Endothelial cell of umbilical vein (primary cell): ENCODE measurements around the gene ELOVL5. TPM values are rescaled to one million over a fixed set of nuclear protein-coding genes. Genes with fewer than 3 reads are reported as not detected.
A peak's percentile ranks its signal among the peaks of the same experiment; 100 is the strongest.

Experiments used
- BruUV-seq: library from RNA; stranded (reverse); fragments of 400-500 nt; replicated peaks from 2 replicates; lab custom pipeline; 2021; lab: Mats Ljungman, UMichigan
- CTCF ChIA-PET: fragments of 300-600, 350-600 bp; sonication (Branson Sonifier 250); formaldehyde crosslinking; loops from one replicate; lab custom pipeline; 2021; ENCODE audit warnings: antibody characterized with exemption, inconsistent platforms; lab: Charles Lee
- POLR2A ChIA-PET: fragments of 300-600, 350-600 bp; sonication (Branson Sonifier 250); formaldehyde crosslinking; loops from one replicate; lab custom pipeline; 2021; ENCODE audit warnings: antibody characterized with exemption, inconsistent platforms; lab: Charles Lee
- DNase-seq: peaks from one replicate; pipeline ENCODE4 v3.0.0-alpha.2; 2011; ENCODE audit warnings: low read depth, low spot score
- FAIRE-seq: peaks from 2 replicates; lab custom pipeline; 2011; peaks lifted over from hg19 to GRCh38; lab: Jason Lieb, UNC
- H2AFZ ChIP-seq: 2 replicates; pipeline ENCODE4 v1.6.0; 2012; ENCODE audit warnings: low read depth, low read length, control low read depth, inconsistent platforms
- H3K27ac ChIP-seq: 2 replicates; pipeline ENCODE4 v1.5.1; 2011; ENCODE audit warnings: low read depth, mild to moderate bottlenecking, control low read depth, low read length, moderate library complexity; ENCODE audit not compliant: insufficient read depth
- H3K27me3 ChIP-seq, 2 experiments: 2 replicates each; pipeline versions ENCODE4 v1.6.0 to v1.6.1; 2011; ENCODE audit warnings: low read length in 2 of 2, mixed read lengths in 1 of 2; ENCODE audit not compliant: control insufficient read depth in 2 of 2, insufficient read depth in 2 of 2
- H3K36me3 ChIP-seq, 2 experiments: 2 replicates in 1 of 2; 3 replicates in 1 of 2; pipeline ENCODE4 v1.5.1; 2011; ENCODE audit warnings: low read length in 2 of 2, mild to moderate bottlenecking in 1 of 2, moderate library complexity in 1 of 2; ENCODE audit not compliant: control insufficient read depth in 2 of 2, insufficient read depth in 2 of 2; ENCODE audit errors: extremely low read depth in 1 of 2
- H3K4me1 ChIP-seq: 3 replicates; pipeline ENCODE4 v1.5.1; 2011; ENCODE audit warnings: mild to moderate bottlenecking, low read length; ENCODE audit not compliant: control insufficient read depth, insufficient read depth; ENCODE audit errors: extremely low read depth
- H3K4me2 ChIP-seq: 2 replicates; pipeline ENCODE4 v1.6.1; 2011; ENCODE audit warnings: low read length, control low read depth, mixed read lengths; ENCODE audit not compliant: insufficient read depth
- H3K4me3 ChIP-seq, 3 experiments: fragments of 200-600 bp in 1 of 3; sonication (generic), shearing (Covaris generic) in 1 of 3; replicated peaks in 1 of 3; 2 replicates each; pipeline ENCODE4 v1.5.1; 2011 to 2016; ENCODE audit warnings: control low read depth in 3 of 3, low read length in 3 of 3, mild to moderate bottlenecking in 2 of 3, inconsistent platforms in 1 of 3, low read depth in 1 of 3, moderate library complexity in 1 of 3; ENCODE audit not compliant: insufficient read depth in 1 of 3
- H3K79me2 ChIP-seq: 2 replicates; pipeline ENCODE4 v1.6.0; 2012; ENCODE audit warnings: low read length, inconsistent platforms; ENCODE audit not compliant: control insufficient read depth, insufficient read depth
- H3K9ac ChIP-seq: replicated peaks from 2 replicates; pipeline ENCODE3; 2011; ENCODE audit warnings: low read length, control low read depth; ENCODE audit not compliant: insufficient read depth; ENCODE audit errors: extremely low read depth
- H3K9me1 ChIP-seq: replicated peaks from 3 replicates; pipeline ENCODE4 v1.6.0; 2011; ENCODE audit warnings: mild to moderate bottlenecking, low read length; ENCODE audit not compliant: control insufficient read depth, insufficient read depth; ENCODE audit errors: extremely low read depth
- H3K9me3 ChIP-seq: replicated peaks from 2 replicates; pipeline ENCODE4 v1.5.1; 2012; ENCODE audit warnings: low read length, inconsistent platforms; ENCODE audit not compliant: control insufficient read depth, insufficient read depth
- H4K20me1 ChIP-seq: replicated peaks from 2 replicates; pipeline ENCODE3; 2011; ENCODE audit warnings: mild to moderate bottlenecking, low read length; ENCODE audit not compliant: control insufficient read depth, insufficient read depth; ENCODE audit errors: extremely low read depth
- EZH2 ChIP-seq: IDR thresholded peaks from 2 replicates; pipeline ENCODE4 v1.6.1; 2012; ENCODE audit warnings: borderline replicate concordance, low read depth, mild to moderate bottlenecking, moderate library complexity, low read length, inconsistent platforms; ENCODE audit not compliant: severe bottlenecking
- FOS ChIP-seq: IDR thresholded peaks from 2 replicates; pipeline ENCODE4 v1.6.1; 2011; ENCODE audit warnings: mild to moderate bottlenecking, low read length, moderate library complexity, borderline replicate concordance; ENCODE audit not compliant: insufficient read depth
- GATA2 ChIP-seq: IDR thresholded peaks from 2 replicates; pipeline ENCODE4 v1.7.0; 2011; ENCODE audit warnings: low read depth, mild to moderate bottlenecking, moderate library complexity, mixed read lengths, low read length; ENCODE audit not compliant: insufficient read length, insufficient read depth
- JUN ChIP-seq: IDR thresholded peaks from 2 replicates; pipeline ENCODE4 v1.6.1; 2011; ENCODE audit warnings: borderline replicate concordance, low read depth; ENCODE audit not compliant: insufficient read length, insufficient read depth
- MYC ChIP-seq: IDR thresholded peaks from one replicate; pipeline ENCODE4 v1.6.1; 2011; ENCODE audit warnings: mild to moderate bottlenecking, low read depth, low read length
- POLR2A ChIP-seq: IDR thresholded peaks from 2 replicates; pipeline ENCODE4 v1.6.1; 2012; ENCODE audit warnings: low read depth, mild to moderate bottlenecking, control low read depth, low read length
- POLR2AphosphoS5 ChIP-seq: IDR thresholded peaks from 2 replicates; pipeline ENCODE4 v1.6.1; 2012; ENCODE audit warnings: low read depth, mild to moderate bottlenecking, control low read depth, low read length, moderate library complexity; ENCODE audit not compliant: insufficient read depth
- dilution Hi-C: fragments of 300-500 bp; cut with MboI; formaldehyde crosslinking; loops from one replicate; pipeline ENCODE4 v1.15.0; 2019; ENCODE audit warnings: low sequenced_read_pairs; ENCODE audit not compliant: extremely low pct_ligation_motif_present
- intact Hi-C: fragments of 100-400 bp; cut with micrococcal nuclease; formaldehyde crosslinking; loops from one replicate; pipeline ENCODE4 v1.10.0; 2022
- polyA plus RNA-seq, 4 experiments: library from polyadenylated mRNA; depleted of rRNA in 3 of 4; stranded (reverse) in 3 of 4; unstranded in 1 of 4; fragments of >200 nt; gene quantifications; 2 replicates each; pipeline versions ENCODE4 v1.2.1 to v1.2.3, GENCODE V29; 2011 to 2012; ENCODE audit warnings: missing spikeins in 1 of 4
- total RNA-seq: library from RNA; stranded (reverse); gene quantifications from 2 replicates; pipeline ENCODE4 v1.2.3, GENCODE V29; 2021
- TF ChIP-seq, protein P1 (sequence below): IDR thresholded peaks from 2 replicates; pipeline ENCODE4 v1.6.1; 2011; ENCODE audit not compliant: insufficient read depth, insufficient read length
- TF ChIP-seq, protein P2 (sequence below), 2 donors: IDR thresholded peaks; 1 replicate in 1 of 2; 2 replicates in 1 of 2; pipeline ENCODE4 v1.5.1; 2011; ENCODE audit warnings: low read length in 2 of 2, mild to moderate bottlenecking in 2 of 2, moderate library complexity in 2 of 2, control low read depth in 1 of 2, inconsistent platforms in 1 of 2, low read depth in 1 of 2; ENCODE audit not compliant: insufficient read depth in 1 of 2; ENCODE audit errors: extremely low read depth in 1 of 2

ELOVL5 gene
- total and polyA plus RNA-seq, 2 donors (not counting 3 experiments of a cell fraction or from before 2014, with no cell fraction given) = 85.9 to 140 TPM

DNA sequence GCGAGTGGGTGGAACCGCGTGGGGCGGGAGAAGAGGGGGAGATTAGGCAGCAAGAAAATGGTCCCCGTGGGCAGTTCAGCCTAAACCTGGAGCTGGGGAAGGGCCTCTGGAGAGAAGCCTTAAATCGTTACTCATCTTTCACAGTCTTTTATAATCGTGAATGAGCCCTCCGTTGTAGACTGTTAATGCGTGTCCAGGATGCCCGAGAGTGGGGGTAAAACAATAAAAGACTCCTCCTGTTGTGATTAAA, 11.0 kb upstream of the ELOVL5 start:
- H3K27ac ChIP-seq = peak overlapping the region; percentile 78
- TSS peak; percentile 86 for BruUV-seq
- FAIRE-seq = no peak
- DNase-seq = no peak
- no peaks in the 10 kb centered on the region for H3K36me3 ChIP-seq
- no peaks in the 10 kb centered on the region for H3K9me1 ChIP-seq
- ChIA-PET POLR2A (interaction anchor here (0.7 to 1.5 kb wide), 4 partner anchors 11 to 59 kb away, joined by 5 to 11 read pairs (median 7); partner anchors contain the start of gene ELOVL5), CTCF (interaction anchor here (1.0 to 1.6 kb wide), 7 partner anchors 12 to 170 kb away, joined by 3 to 9 read pairs (median 4); no protein-coding TSS in a partner anchor)
- dilution Hi-C loops = no loop called here
- TF ChIP-seq, protein P1, sequence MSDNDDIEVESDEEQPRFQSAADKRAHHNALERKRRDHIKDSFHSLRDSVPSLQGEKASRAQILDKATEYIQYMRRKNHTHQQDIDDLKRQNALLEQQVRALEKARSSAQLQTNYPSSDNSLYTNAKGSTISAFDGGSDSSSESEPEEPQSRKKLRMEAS = no peak
- TF ChIP-seq POLR2AphosphoS5 = no peak
- TF ChIP-seq FOS = no peak
- no peak for TF ChIP-seq GATA2
- no peak for TF ChIP-seq POLR2A
- no peak for TF ChIP-seq MYC
- TF ChIP-seq, protein P2, sequence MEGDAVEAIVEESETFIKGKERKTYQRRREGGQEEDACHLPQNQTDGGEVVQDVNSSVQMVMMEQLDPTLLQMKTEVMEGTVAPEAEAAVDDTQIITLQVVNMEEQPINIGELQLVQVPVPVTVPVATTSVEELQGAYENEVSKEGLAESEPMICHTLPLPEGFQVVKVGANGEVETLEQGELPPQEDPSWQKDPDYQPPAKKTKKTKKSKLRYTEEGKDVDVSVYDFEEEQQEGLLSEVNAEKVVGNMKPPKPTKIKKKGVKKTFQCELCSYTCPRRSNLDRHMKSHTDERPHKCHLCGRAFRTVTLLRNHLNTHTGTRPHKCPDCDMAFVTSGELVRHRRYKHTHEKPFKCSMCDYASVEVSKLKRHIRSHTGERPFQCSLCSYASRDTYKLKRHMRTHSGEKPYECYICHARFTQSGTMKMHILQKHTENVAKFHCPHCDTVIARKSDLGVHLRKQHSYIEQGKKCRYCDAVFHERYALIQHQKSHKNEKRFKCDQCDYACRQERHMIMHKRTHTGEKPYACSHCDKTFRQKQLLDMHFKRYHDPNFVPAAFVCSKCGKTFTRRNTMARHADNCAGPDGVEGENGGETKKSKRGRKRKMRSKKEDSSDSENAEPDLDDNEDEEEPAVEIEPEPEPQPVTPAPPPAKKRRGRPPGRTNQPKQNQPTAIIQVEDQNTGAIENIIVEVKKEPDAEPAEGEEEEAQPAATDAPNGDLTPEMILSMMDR (IDR thresholded peaks at IDR 0.05; ENCODE audit: extremely low read depth in 1 of 2, insufficient read depth in 1 of 2, low read depth in 1 of 2, low read length in 2 of 2) = no peak
- no peak for TF ChIP-seq JUN
- TF ChIP-seq EZH2 = no peak
- peak overlapping the region; percentile 48 for H3K4me2 ChIP-seq
- peak overlapping the region; percentile 53 for H2AFZ ChIP-seq
- peaks cover 31% of the 10 kb centered on the region for H3K4me1 ChIP-seq
- peak overlapping the region; percentile 75 for H3K9ac ChIP-seq
- H3K4me3 ChIP-seq = peak overlapping the region in 2 of 3 experiments; percentile 27 to 34
- intact Hi-C loops = loop anchor here (1.0 kb wide), 3 partner anchors 11 to 185 kb away; partner anchors contain the start of gene ELOVL5
- no peaks in the 10 kb centered on the region for H4K20me1 ChIP-seq
- no peaks in the 10 kb centered on the region for H3K9me3 ChIP-seq
- peaks cover 0 to under 1% of the 10 kb centered on the region in 2 experiments for H3K27me3 ChIP-seq
- H3K79me2 ChIP-seq = no peaks in the 10 kb centered on the region
